ENCODE data around the gene UBXN6.

The UBXN6 gene

DNA sequence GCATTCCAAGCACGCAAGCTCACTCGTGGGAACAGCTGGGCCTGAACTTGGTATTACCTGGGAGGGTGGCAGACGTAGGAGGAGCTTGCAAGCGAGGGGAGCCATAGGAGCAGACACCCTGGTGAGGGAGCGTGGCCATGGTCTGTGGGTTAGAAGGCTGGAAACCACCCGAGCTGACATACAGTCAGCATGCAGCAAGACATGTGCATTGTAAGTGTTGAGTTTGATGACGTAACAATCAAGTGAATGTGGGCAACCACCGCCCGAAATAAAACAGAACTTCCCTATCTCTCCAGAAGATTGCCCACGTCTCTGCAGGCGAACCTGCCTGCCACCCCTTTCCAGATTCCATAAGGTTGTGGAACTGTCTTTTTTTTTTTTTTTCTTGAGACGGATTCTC lies 26.8 kb downstream of the UBXN6 start:
- TF ChIP-seq, protein P1, sequence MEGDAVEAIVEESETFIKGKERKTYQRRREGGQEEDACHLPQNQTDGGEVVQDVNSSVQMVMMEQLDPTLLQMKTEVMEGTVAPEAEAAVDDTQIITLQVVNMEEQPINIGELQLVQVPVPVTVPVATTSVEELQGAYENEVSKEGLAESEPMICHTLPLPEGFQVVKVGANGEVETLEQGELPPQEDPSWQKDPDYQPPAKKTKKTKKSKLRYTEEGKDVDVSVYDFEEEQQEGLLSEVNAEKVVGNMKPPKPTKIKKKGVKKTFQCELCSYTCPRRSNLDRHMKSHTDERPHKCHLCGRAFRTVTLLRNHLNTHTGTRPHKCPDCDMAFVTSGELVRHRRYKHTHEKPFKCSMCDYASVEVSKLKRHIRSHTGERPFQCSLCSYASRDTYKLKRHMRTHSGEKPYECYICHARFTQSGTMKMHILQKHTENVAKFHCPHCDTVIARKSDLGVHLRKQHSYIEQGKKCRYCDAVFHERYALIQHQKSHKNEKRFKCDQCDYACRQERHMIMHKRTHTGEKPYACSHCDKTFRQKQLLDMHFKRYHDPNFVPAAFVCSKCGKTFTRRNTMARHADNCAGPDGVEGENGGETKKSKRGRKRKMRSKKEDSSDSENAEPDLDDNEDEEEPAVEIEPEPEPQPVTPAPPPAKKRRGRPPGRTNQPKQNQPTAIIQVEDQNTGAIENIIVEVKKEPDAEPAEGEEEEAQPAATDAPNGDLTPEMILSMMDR (IDR thresholded peaks at IDR 0.05; ENCODE audit: insufficient read depth, low read depth, low read length, missing control alignments) = no peak
- H3K4me3 ChIP-seq (ENCODE audit: low read length) = no peak overlapping the region
- no peak for DNase-seq (ENCODE audit: low read depth)

DNA sequence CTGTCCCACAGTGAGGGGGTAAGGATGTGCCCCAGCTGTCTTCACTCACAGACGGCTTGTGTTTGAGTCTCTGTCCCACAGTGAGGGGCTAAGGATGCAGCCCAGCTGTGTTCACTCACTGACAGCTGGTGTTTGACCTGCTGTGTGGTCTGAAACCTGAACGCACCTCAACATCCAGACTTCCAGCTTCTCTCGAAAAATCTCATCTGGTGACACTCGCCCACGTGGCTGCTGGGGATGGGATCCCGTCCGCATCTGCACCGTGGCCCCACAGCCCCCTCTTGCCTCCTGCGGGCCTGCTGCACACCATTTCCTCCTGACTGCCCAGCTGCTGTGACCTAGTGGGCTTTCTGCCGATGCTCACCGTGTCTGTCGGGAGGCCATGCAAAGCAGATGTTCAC lies 27.8 kb downstream of the UBXN6 start:
- H3K4me3 ChIP-seq (ENCODE audit: low read length) = no peak overlapping the region
- TF ChIP-seq, protein P1 (IDR thresholded peaks at IDR 0.05; ENCODE audit: insufficient read depth, low read depth, low read length, missing control alignments) = no peak
- DNase-seq (ENCODE audit: low read depth) = no peak

GRCh38 chr19:4429256-4429655 lies 28.3 kb downstream of the UBXN6 start:
- H3K4me3 ChIP-seq (ENCODE audit: low read length) = no peak overlapping the region
- TF ChIP-seq, protein P1 (IDR thresholded peaks at IDR 0.05; ENCODE audit: insufficient read depth, low read depth, low read length, missing control alignments) = no peak
- no peak for DNase-seq (ENCODE audit: low read depth)

DNA sequence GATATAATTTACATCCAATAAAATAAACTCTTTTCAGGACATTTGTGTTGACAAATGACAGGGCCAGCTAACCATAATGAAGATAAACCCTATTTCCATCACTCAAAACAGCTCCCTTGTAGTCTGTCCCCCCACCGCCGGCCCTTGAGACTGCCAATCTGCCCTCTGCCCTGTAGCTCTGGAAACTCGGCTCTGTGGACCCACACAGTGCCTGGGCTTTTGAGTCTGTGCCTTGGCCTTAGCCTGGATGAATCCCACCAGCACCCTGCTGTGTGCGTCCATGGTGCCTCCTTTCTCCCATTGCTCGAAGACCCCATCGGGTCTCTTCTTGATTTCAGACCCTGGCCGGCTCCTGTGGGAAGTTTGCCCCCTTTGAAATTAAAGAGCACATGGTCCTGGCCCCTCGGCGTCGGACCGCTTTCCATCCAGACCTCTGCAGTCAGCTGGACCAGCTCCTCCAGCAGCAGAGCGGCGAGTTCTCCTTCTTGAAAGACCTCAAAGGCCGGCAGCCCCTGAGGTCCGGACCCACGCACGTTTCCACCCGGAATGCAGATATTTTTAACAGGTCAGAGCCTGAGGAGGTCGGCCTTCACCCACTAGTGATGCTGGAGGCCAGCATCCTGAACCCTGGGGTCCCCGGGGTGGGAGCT lies 29.1 kb downstream of the UBXN6 start:
- TF ChIP-seq, protein P1 (IDR thresholded peaks at IDR 0.05; ENCODE audit: insufficient read depth, low read depth, low read length, missing control alignments) = no peak
- H3K4me3 ChIP-seq (ENCODE audit: low read length) = no peak overlapping the region
- no peak for DNase-seq (ENCODE audit: low read depth)

DNA sequence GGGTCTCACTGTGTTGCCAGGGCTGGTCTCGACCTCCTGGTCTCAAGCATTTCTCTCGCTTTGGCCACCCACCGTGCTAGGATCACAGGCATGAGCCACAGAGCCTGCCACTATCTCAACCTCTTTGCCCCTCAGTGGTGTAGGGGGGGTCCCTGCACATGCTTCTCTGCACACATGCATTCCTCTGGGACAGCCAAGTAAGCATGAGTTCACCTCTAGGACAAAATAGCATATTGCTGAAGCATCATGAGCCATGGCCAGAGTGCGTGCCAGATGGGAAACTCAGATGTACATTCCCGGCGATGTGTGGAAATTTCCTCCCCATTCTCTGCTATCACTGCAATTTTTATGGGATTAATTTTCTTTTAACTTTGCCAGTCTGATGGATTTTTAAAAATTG lies 32.1 kb downstream of the UBXN6 start:
- TF ChIP-seq, protein P1 (IDR thresholded peaks at IDR 0.05; ENCODE audit: insufficient read depth, low read depth, low read length, missing control alignments) = no peak
- no peak for DNase-seq (ENCODE audit: low read depth)
- no peak overlapping the region for H3K4me3 ChIP-seq (ENCODE audit: low read length)

- TF ChIP-seq, protein P1 (IDR thresholded peaks at IDR 0.05; ENCODE audit: insufficient read depth, low read depth, low read length, missing control alignments) = no peak
- no peak overlapping the region for H3K4me3 ChIP-seq (ENCODE audit: low read length)
These were observed 34.0 kb downstream of the UBXN6 start for GRCh38 chr19:4423416-4424126.

GRCh38 chr19:4416268-4416667 lies 41.3 kb downstream of the UBXN6 start:
- TF ChIP-seq, protein P1 (IDR thresholded peaks at IDR 0.05; ENCODE audit: insufficient read depth, low read depth, low read length, missing control alignments) = no peak
- no peak for DNase-seq (ENCODE audit: low read depth)
- H3K4me3 ChIP-seq (ENCODE audit: low read length) = no peak overlapping the region

More at GRCh38 chr19:4423416-4424126, 34.0 kb downstream of the UBXN6 start:
- DNase-seq (ENCODE audit: low read depth) = no peak
